Measurements from ENCODE around the gene MAFF. TPM values are rescaled to one million over a fixed set of nuclear protein-coding genes. Genes with fewer than 3 reads are reported as not detected.

Gene MAFF
- total and polyA plus RNA-seq, 9 of the 15 experiments (the other 6 are each of a cell fraction or from before 2014, with no cell fraction given) = 0.51 to 8.0 (median 5.4) TPM

GRCh38 chr22:38244106-38244505 lies 42.3 kb downstream of the MAFF start:
- Histone ChIP-seq H3K4me2 (ENCODE audit: insufficient read depth, low read length) (no peak overlapping the region), H3K27ac (ENCODE audit: extremely low read depth, low read depth, low read length) (no peak overlapping the region), H3K9me1 (ENCODE audit: control insufficient read depth, insufficient read depth, low read length) (no peaks in the 10 kb centered on the region), H3K36me3 (ENCODE audit: control insufficient read depth, insufficient read depth, low read length) (peaks cover 22% of the 10 kb centered on the region; the same call in 2 of the 3 replicates), H2AFZ (ENCODE audit: low read depth, low read length) (no peak overlapping the region), H3K27me3 (ENCODE audit: control insufficient read depth in 2 of 2, insufficient read depth in 2 of 2, low read length in 2 of 2) (no peaks in the 10 kb centered on the region), H3K79me2 (ENCODE audit: control insufficient read depth, insufficient read depth, low read length) (no peaks in the 10 kb centered on the region), H3K9me3 (replicated peaks; ENCODE audit: control insufficient read depth, insufficient read depth, low read depth, low read length) (no peaks in the 10 kb centered on the region), H3K4me1 (replicated peaks in 1 of 2; ENCODE audit: control insufficient read depth in 2 of 2, insufficient read depth in 2 of 2, low read length in 2 of 2) (peaks cover 3 to 10% of the 10 kb centered on the region in 2 experiments; a peak in 3 of 5 replicates), H4K20me1 (replicated peaks; ENCODE audit: control insufficient read depth, insufficient read depth, low read length) (0 out of 2 replicates have a peak, but pooled peaks cover 7% of the 10 kb centered on the region), H3K4me3 (no peak overlapping the region), H3K9ac (ENCODE audit: insufficient read depth in 1 of 2, low read depth in 2 of 2, low read length in 2 of 2) (no peak overlapping the region)
- WGBS (ENCODE audit: insufficient coverage, low coverage, missing lambda C conversion rate) = 50% methylated on average over 2 of the region's 4 CpGs
- no peak for TF ChIP-seq SREBF1 (IDR thresholded peaks at IDR 0.05; ENCODE audit: borderline replicate concordance, low read depth, low read length)
- peak; percentile 59 for TF ChIP-seq CBFA2T3 (IDR thresholded peaks at IDR 0.05)
- TF ChIP-seq NRF1 (conservative IDR thresholded peaks at IDR 0.05 in 1 of 2, IDR thresholded peaks at IDR 0.05 in 1 of 2) = no peak
- TF ChIP-seq NCOA6 (IDR thresholded peaks at IDR 0.05) = no peak
- peak; percentile 38 for TF ChIP-seq TCF3 (CRISPR knock-in tag; IDR thresholded peaks at IDR 0.05)
- TF ChIP-seq TAL1 (IDR thresholded peaks at IDR 0.05) = 0 out of 2 replicates have a peak, but pooled peaks have one; percentile 5
- peak; percentile 18; the same call in 1 of the 2 replicates for TF ChIP-seq CBFA2T2 (conservative IDR thresholded peaks at IDR 0.05)
- no peak for TF ChIP-seq ZNF444 (CRISPR knock-in tag; IDR thresholded peaks at IDR 0.05)
- no peak for TF ChIP-seq TCFL5 (CRISPR knock-in tag; conservative IDR thresholded peaks at IDR 0.05)
- intact Hi-C loops (cut with micrococcal nuclease) (no loop called here), in situ Hi-C loops (cut with MboI) (no loop called here)
- FAIRE-seq (no peak), DNase-seq (ENCODE audit: extremely low read depth in 1 of 4, low spot score in 3 of 4) (peak in 1 of 4 experiments; percentile 15), ATAC-seq (no peak)
- ChIA-PET POLR2A (no interaction called here), CTCF (ENCODE audit: low intra/inter-chr PET ratio) (no interaction called here)
- no TSS peak for BruUV-seq (replicated peaks)
